Fibroblast of lung (primary cell): Measurements from ENCODE around the gene RAPGEF6. TPM values are rescaled to one million over a fixed set of nuclear protein-coding genes. Genes with fewer than 3 reads are reported as not detected.
A peak's percentile ranks its signal among the peaks of the same experiment; 100 is the strongest.

Experiments
- DNase-seq, 2 donors: peaks; one replicate each; pipeline versions ENCODE4 v3.0.0 to v3.0.0-alpha.2; 2010; ENCODE audit warnings: low read depth in 2 of 2
- H2AFZ ChIP-seq: 2 replicates; pipeline ENCODE4 v1.5.1; 2012; ENCODE audit warnings: low read length, control low read depth, inconsistent platforms
- H3K27ac ChIP-seq: 2 replicates; pipeline ENCODE4 v1.5.1; 2011; ENCODE audit warnings: low read length, control low read depth; ENCODE audit not compliant: insufficient read depth
- H3K27me3 ChIP-seq: 2 replicates; pipeline ENCODE4 v1.5.1; 2011; ENCODE audit warnings: mild to moderate bottlenecking, low read length; ENCODE audit not compliant: control insufficient read depth, insufficient read depth
- H3K36me3 ChIP-seq: 2 replicates; pipeline ENCODE4 v1.5.1; 2011; ENCODE audit warnings: low read length; ENCODE audit not compliant: control insufficient read depth, insufficient read depth
- H3K4me1 ChIP-seq: 2 replicates; pipeline ENCODE4 v1.5.1; 2011; ENCODE audit warnings: low read length; ENCODE audit not compliant: control insufficient read depth, insufficient read depth; ENCODE audit errors: extremely low read depth
- H3K4me2 ChIP-seq: 2 replicates; pipeline ENCODE4 v1.5.1; 2011; ENCODE audit warnings: low read length, control low read depth; ENCODE audit not compliant: insufficient read depth; ENCODE audit errors: extremely low read depth
- H3K4me3 ChIP-seq, 4 experiments: fragments of 200-600 bp in 1 of 4; sonication (generic) in 1 of 4; replicated peaks in 1 of 4; 2 replicates each; pipeline ENCODE4 v1.5.1; 2011 to 2016; ENCODE audit warnings: low read length in 4 of 4, low read depth in 3 of 4, mild to moderate bottlenecking in 3 of 4, control low read depth in 2 of 4, inconsistent platforms in 1 of 4, mixed read lengths in 1 of 4; ENCODE audit not compliant: insufficient read depth in 1 of 4; ENCODE audit errors: control extremely low read depth in 1 of 4
- H3K79me2 ChIP-seq: 2 replicates; pipeline ENCODE4 v1.5.1; 2012; ENCODE audit warnings: mild to moderate bottlenecking, low read length, inconsistent platforms; ENCODE audit not compliant: control insufficient read depth, insufficient read depth
- H3K9ac ChIP-seq: 2 replicates; pipeline ENCODE4 v1.5.1; 2011; ENCODE audit warnings: mild to moderate bottlenecking, low read length, control low read depth; ENCODE audit not compliant: insufficient read depth
- H3K9me3 ChIP-seq: 2 replicates; pipeline ENCODE4 v1.5.1; 2012; ENCODE audit warnings: low read depth, low read length; ENCODE audit not compliant: control insufficient read depth, insufficient read depth
- H4K20me1 ChIP-seq: 2 replicates; pipeline ENCODE4 v1.5.1; 2011; ENCODE audit warnings: low read length; ENCODE audit not compliant: control insufficient read depth, insufficient read depth; ENCODE audit errors: extremely low read depth
- EZH2 ChIP-seq: IDR thresholded peaks from 2 replicates; pipeline ENCODE4 v1.5.1; 2012; ENCODE audit warnings: low read length, control low read depth, mild to moderate bottlenecking; ENCODE audit errors: missing control alignments
- polyA plus RNA-seq, 2 donors: library from polyadenylated mRNA; depleted of rRNA in 1 of 2; stranded (reverse) in 1 of 2; unstranded in 1 of 2; fragments of >200 nt; gene quantifications; 2 replicates each; pipeline ENCODE4 v1.2.1, GENCODE V29; 2011 to 2012; ENCODE audit warnings: missing spikeins in 1 of 2
- total RNA-seq: library from RNA; depleted of rRNA; stranded (reverse); fragments of >200 nt; gene quantifications from 2 replicates; pipeline ENCODE4 v1.2.1, GENCODE V29; 2014
- TF ChIP-seq, protein P1 (sequence below), 2 donors: IDR thresholded peaks in 1 of 2; conservative IDR thresholded peaks in 1 of 2; 1 replicate in 1 of 2; 2 replicates in 1 of 2; pipeline ENCODE4 v1.5.1; 2011 to 2012; ENCODE audit warnings: low read length in 2 of 2, control low read depth in 1 of 2, inconsistent platforms in 1 of 2, low read depth in 1 of 2, mild to moderate bottlenecking in 1 of 2

Gene RAPGEF6
- total and polyA plus RNA-seq, 2 donors (not counting 1 experiment from before 2014, with no cell fraction given) = 10.2 to 35.7 TPM

GRCh38 chr5:131459216-131459615 lies 175.8 kb downstream of the RAPGEF6 start:
- Histone ChIP-seq H3K9me3 (no peaks in the 10 kb centered on the region), H3K4me3 (no peak overlapping the region), H3K36me3 (peaks cover 1% of the 10 kb centered on the region), H4K20me1 (no peaks in the 10 kb centered on the region), H3K27ac (no peak overlapping the region), H3K4me2 (no peak overlapping the region), H3K4me1 (no peaks in the 10 kb centered on the region), H3K79me2 (no peaks in the 10 kb centered on the region), H3K9ac (no peak overlapping the region), H2AFZ (no peak overlapping the region), H3K27me3 (no peaks in the 10 kb centered on the region)
- TF ChIP-seq EZH2 = no peak
- TF ChIP-seq, protein P1, sequence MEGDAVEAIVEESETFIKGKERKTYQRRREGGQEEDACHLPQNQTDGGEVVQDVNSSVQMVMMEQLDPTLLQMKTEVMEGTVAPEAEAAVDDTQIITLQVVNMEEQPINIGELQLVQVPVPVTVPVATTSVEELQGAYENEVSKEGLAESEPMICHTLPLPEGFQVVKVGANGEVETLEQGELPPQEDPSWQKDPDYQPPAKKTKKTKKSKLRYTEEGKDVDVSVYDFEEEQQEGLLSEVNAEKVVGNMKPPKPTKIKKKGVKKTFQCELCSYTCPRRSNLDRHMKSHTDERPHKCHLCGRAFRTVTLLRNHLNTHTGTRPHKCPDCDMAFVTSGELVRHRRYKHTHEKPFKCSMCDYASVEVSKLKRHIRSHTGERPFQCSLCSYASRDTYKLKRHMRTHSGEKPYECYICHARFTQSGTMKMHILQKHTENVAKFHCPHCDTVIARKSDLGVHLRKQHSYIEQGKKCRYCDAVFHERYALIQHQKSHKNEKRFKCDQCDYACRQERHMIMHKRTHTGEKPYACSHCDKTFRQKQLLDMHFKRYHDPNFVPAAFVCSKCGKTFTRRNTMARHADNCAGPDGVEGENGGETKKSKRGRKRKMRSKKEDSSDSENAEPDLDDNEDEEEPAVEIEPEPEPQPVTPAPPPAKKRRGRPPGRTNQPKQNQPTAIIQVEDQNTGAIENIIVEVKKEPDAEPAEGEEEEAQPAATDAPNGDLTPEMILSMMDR (conservative IDR thresholded peaks at IDR 0.05 in 1 of 2, IDR thresholded peaks at IDR 0.05 in 1 of 2; ENCODE audit: low read depth in 1 of 2, low read length in 2 of 2) = no peak
- peak in 1 of 2 donors; percentile 85 for DNase-seq

DNA sequence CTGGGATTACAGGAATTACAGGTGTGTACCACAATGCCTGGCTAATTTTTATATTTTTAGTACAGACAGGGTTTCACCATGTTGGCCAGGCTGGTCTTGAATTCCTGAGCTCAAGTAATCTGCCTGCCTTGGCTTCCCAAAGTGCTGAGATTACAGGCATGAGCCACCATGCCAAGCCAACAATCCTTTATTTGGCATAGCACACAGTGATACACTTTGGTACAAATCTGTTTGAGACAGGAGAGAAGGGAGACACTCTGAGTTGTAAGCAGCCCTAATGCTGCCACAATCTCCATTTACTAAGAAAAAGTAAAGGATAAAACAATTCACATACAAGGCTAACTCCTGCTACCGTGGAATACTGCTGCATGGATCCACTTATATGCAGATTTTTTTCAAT lies 177.8 kb downstream of the RAPGEF6 start:
- Histone ChIP-seq H2AFZ (no peak overlapping the region), H3K79me2 (no peaks in the 10 kb centered on the region), H4K20me1 (no peaks in the 10 kb centered on the region), H3K27me3 (no peaks in the 10 kb centered on the region), H3K4me2 (no peak overlapping the region), H3K36me3 (no peaks in the 10 kb centered on the region), H3K27ac (no peak overlapping the region), H3K9ac (no peak overlapping the region), H3K4me3 (no peak overlapping the region), H3K9me3 (no peaks in the 10 kb centered on the region), H3K4me1 (no peaks in the 10 kb centered on the region)
- no peak for DNase-seq
- no peak for TF ChIP-seq EZH2
- TF ChIP-seq, protein P1 (conservative IDR thresholded peaks at IDR 0.05 in 1 of 2, IDR thresholded peaks at IDR 0.05 in 1 of 2; ENCODE audit: low read depth in 1 of 2, low read length in 2 of 2) = no peak

DNA sequence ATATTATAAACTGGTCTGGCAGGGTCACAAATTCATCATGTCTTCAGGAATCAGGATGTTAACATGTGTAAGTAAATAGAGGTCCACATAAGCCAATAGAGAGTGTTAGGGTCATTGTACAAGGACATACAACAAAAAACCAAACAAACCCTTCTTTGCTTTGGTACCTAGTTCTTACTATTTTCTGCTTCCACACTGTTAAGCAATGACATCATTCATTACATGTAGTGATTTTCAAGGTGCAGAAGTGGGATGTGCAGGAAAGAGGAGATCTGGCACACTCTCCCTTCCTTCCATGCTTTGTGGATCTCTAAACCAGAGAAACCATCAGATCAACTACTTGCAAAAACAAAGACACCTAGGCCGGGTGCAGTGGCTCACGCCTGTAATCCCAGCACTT lies 184.1 kb downstream of the RAPGEF6 start:
- Histone ChIP-seq H2AFZ (no peak overlapping the region), H3K9me3 (no peaks in the 10 kb centered on the region), H3K4me3 (no peak overlapping the region), H3K4me2 (no peak overlapping the region), H3K27me3 (no peaks in the 10 kb centered on the region), H3K9ac (no peak overlapping the region), H4K20me1 (no peaks in the 10 kb centered on the region), H3K4me1 (no peaks in the 10 kb centered on the region), H3K36me3 (no peaks in the 10 kb centered on the region), H3K27ac (no peak overlapping the region), H3K79me2 (no peaks in the 10 kb centered on the region)
- DNase-seq = no peak
- TF ChIP-seq, protein P1 (conservative IDR thresholded peaks at IDR 0.05 in 1 of 2, IDR thresholded peaks at IDR 0.05 in 1 of 2; ENCODE audit: low read depth in 1 of 2, low read length in 2 of 2) = no peak
- TF ChIP-seq EZH2 = no peak
